MCF 10A (cell line): ENCODE data around the gene C16orf78. TPM values are rescaled to one million over a fixed set of nuclear protein-coding genes. Genes with fewer than 3 reads are reported as not detected.

Experiments used
- BruUV-seq: library from RNA; stranded (reverse); fragments of 400-500 nt; replicated peaks from 2 replicates; lab custom pipeline; 2021; lab: Mats Ljungman, UMichigan
- CTCF ChIA-PET: fragments of 300-600 bp; sonication (Branson Sonifier 250); formaldehyde crosslinking; extraction: SDS; loops from one replicate; lab custom pipeline; 2021; ENCODE audit warnings: antibody characterized with exemption, inconsistent platforms; lab: Yijun Ruan, JAX
- POLR2A ChIA-PET: fragments of 300-600, 350-650 bp; sonication (Branson Sonifier 250); formaldehyde crosslinking; extraction: SDS; loops from one replicate; lab custom pipeline; 2020; ENCODE audit warnings: antibody characterized with exemption, inconsistent platforms; lab: Yijun Ruan, JAX
- DNase-seq: peaks from one replicate; pipeline ENCODE4 v3.0.0-alpha.2; 2018; ENCODE audit not compliant: unreplicated experiment
- H3K27ac Mint-ChIP-seq: one replicate; pipeline ENCODE4 v1.8.0; 2022; ENCODE audit warnings: mild to moderate bottlenecking, low read depth, mixed read lengths; ENCODE audit not compliant: unreplicated experiment
- H3K27me3 Mint-ChIP-seq: one replicate; pipeline ENCODE4 v1.8.0; 2022; ENCODE audit warnings: mixed read lengths; ENCODE audit not compliant: insufficient read depth, unreplicated experiment
- H3K36me3 Mint-ChIP-seq: one replicate; pipeline ENCODE4 v1.8.0; 2022; ENCODE audit warnings: mild to moderate bottlenecking, moderate library complexity, mixed read lengths; ENCODE audit not compliant: insufficient read depth, unreplicated experiment
- H3K4me1 Mint-ChIP-seq: one replicate; pipeline ENCODE4 v1.8.0; 2022; ENCODE audit warnings: mixed read lengths; ENCODE audit not compliant: insufficient read depth, unreplicated experiment
- H3K4me3 Mint-ChIP-seq: one replicate; pipeline ENCODE4 v1.8.0; 2022; ENCODE audit warnings: mild to moderate bottlenecking, moderate library complexity, mixed read lengths; ENCODE audit not compliant: unreplicated experiment
- H3K9me3 Mint-ChIP-seq: one replicate; pipeline ENCODE4 v1.8.0; 2022; ENCODE audit warnings: mixed read lengths; ENCODE audit not compliant: unreplicated experiment
- CTCF ChIP-seq: fragments of 200-600 bp; IDR thresholded peaks from one replicate; pipeline ENCODE4 v1.8.0; 2022; ENCODE audit warnings: antibody characterized with exemption, mild to moderate bottlenecking; ENCODE audit not compliant: unreplicated experiment
- intact Hi-C: fragments of 100-400 bp; cut with micrococcal nuclease; formaldehyde crosslinking; loops from 2 replicates; pipeline ENCODE4 v1.14.1; 2022
- total RNA-seq: library from RNA; stranded (reverse); gene quantifications from 2 replicates; pipeline ENCODE4 v1.2.3, GENCODE V29; 2022

The C16orf78 gene
- total RNA-seq, 1 experiment from 2014 or later = not detected

- intact Hi-C loops = loop anchor here (1.0 to 5.0 kb wide), 4 partner anchors 185 to 721 kb away; no protein-coding TSS in a partner anchor
- ChIA-PET POLR2A (interaction anchor here (0.9 kb wide), 1 partner anchor 513 kb away, joined by 4 read pairs; no protein-coding TSS in a partner anchor), CTCF (interaction anchor here (0.5 to 2.8 kb wide), 47 partner anchors 9 to 1398 kb away, joined by 3 to 45 read pairs (median 4); partner anchors contain the start of gene CNEP1R1)
- no peaks in the 10 kb centered on the region for H3K36me3 Mint-ChIP-seq
- DNase-seq = peak; percentile 79
- H3K27me3 Mint-ChIP-seq = no peaks in the 10 kb centered on the region
- no peaks in the 10 kb centered on the region for H3K4me1 Mint-ChIP-seq
- no peak overlapping the region for H3K27ac Mint-ChIP-seq
- H3K9me3 Mint-ChIP-seq = peaks cover 3% of the 10 kb centered on the region
- BruUV-seq = no TSS peak
- H3K4me3 Mint-ChIP-seq = no peak overlapping the region
- peak; percentile 91 for TF ChIP-seq CTCF
These were observed 34.4 kb downstream of the C16orf78 start for GRCh38 chr16:49407873-49408550.

- Mint-ChIP-seq H3K27me3 (peaks cover 9% of the 10 kb centered on the region), H3K36me3 (no peaks in the 10 kb centered on the region), H3K4me1 (no peaks in the 10 kb centered on the region), H3K27ac (no peak overlapping the region), H3K4me3 (no peak overlapping the region), H3K9me3 (no peaks in the 10 kb centered on the region)
- ChIA-PET POLR2A (no interaction called here), CTCF (interaction anchor here (0.6 to 2.8 kb wide), 16 partner anchors 8 to 1259 kb away, joined by 3 to 45 read pairs (median 5); no protein-coding TSS in a partner anchor)
- intact Hi-C loops = loop anchor here (5.0 kb wide), 1 partner anchor 722 kb away; no protein-coding TSS in a partner anchor
- TF ChIP-seq CTCF = no peak
- BruUV-seq = no TSS peak
- DNase-seq = no peak
These were observed 35.5 kb downstream of the C16orf78 start for GRCh38 chr16:49409121-49409520.

- no peak overlapping the region for H3K27ac Mint-ChIP-seq
- H3K36me3 Mint-ChIP-seq = no peaks in the 10 kb centered on the region
- ChIA-PET CTCF (interaction anchor here (1.4 to 1.9 kb wide), 2 partner anchors 447 to 513 kb away, joined by 4 read pairs; no protein-coding TSS in a partner anchor), POLR2A (no interaction called here)
- no peaks in the 10 kb centered on the region for H3K4me1 Mint-ChIP-seq
- no peak for TF ChIP-seq CTCF
- no peak overlapping the region for H3K4me3 Mint-ChIP-seq
- H3K9me3 Mint-ChIP-seq = no peaks in the 10 kb centered on the region
- DNase-seq = no peak
- intact Hi-C loops = no loop called here
- H3K27me3 Mint-ChIP-seq = peaks cover 20% of the 10 kb centered on the region
- no TSS peak for BruUV-seq
These were observed 36.6 kb downstream of the C16orf78 start for GRCh38 chr16:49410226-49410625.

GRCh38 chr16:49411121-49411970, 37.7 kb downstream of the C16orf78 start:
- no peak for TF ChIP-seq CTCF

More at GRCh38 chr16:49411121-49411970, 37.7 kb downstream of the C16orf78 start:
- ChIA-PET POLR2A (no interaction called here), CTCF (interaction anchor here (0.6 to 1.9 kb wide), 6 partner anchors 13 to 511 kb away, joined by 3 to 4 read pairs (median 4); no protein-coding TSS in a partner anchor)
- H3K27ac Mint-ChIP-seq = no peak overlapping the region
- H3K36me3 Mint-ChIP-seq = no peaks in the 10 kb centered on the region
- H3K9me3 Mint-ChIP-seq = no peaks in the 10 kb centered on the region
- no peak overlapping the region for H3K4me3 Mint-ChIP-seq
- intact Hi-C loops = no loop called here
- no TSS peak for BruUV-seq
- no peaks in the 10 kb centered on the region for H3K4me1 Mint-ChIP-seq
- peaks cover 20% of the 10 kb centered on the region for H3K27me3 Mint-ChIP-seq
- no peak for DNase-seq
